WTC11 (cell line): ENCODE data around the gene PRR22.

Source experiments
- CTCF ChIP-seq: fragments of 200-600 bp; IDR thresholded peaks from 2 replicates; pipeline ENCODE4 v1.8.0; 2022; ENCODE audit warnings: antibody characterized with exemption
- NFATC4 ChIP-seq: fragments of 250-450 bp; sonication (Bioruptor Pico); IDR thresholded peaks from 2 replicates; pipeline ENCODE4 v1.9.0; 2021; ENCODE audit warnings: mild to moderate bottlenecking
- NR1H2 ChIP-seq: sonication (generic); formaldehyde crosslinking; IDR thresholded peaks from 2 replicates; pipeline ENCODE4 v1.9.0; 2021; ENCODE audit warnings: mild to moderate bottlenecking, moderate library complexity, missing genetic modification reagents
- SP1 ChIP-seq: sonication (generic); formaldehyde crosslinking; conservative IDR thresholded peaks from 2 replicates; pipeline ENCODE4 v1.8.1; 2022; ENCODE audit warnings: missing genetic modification reagents
- TEAD4 ChIP-seq: sonication (generic); formaldehyde crosslinking; IDR thresholded peaks from 2 replicates; pipeline ENCODE4 v1.8.0; 2022; ENCODE audit warnings: mild to moderate bottlenecking, missing genetic modification reagents
- ZBTB21 ChIP-seq: sonication (generic); formaldehyde crosslinking; IDR thresholded peaks from 2 replicates; pipeline ENCODE4 v1.8.1; 2023; ENCODE audit warnings: mild to moderate bottlenecking, missing genetic modification reagents, borderline replicate concordance

- no peak for TF ChIP-seq TEAD4 (CRISPR knock-in tag)
- TF ChIP-seq ZBTB21 (CRISPR knock-in tag): no peak
- TF ChIP-seq CTCF: no peak
- TF ChIP-seq NFATC4 (CRISPR knock-in tag): no peak
- no peak for TF ChIP-seq SP1 (CRISPR knock-in tag)
- no peak for TF ChIP-seq NR1H2 (CRISPR knock-in tag)
These were observed 5.5 kb upstream of the PRR22 start for GRCh38 chr19:5789886-5790558.
